Renal cortical epithelial cell (primary cell): ENCODE data around the gene RIMKLA. TPM values are rescaled to one million over a fixed set of nuclear protein-coding genes. Genes with fewer than 3 reads are reported as not detected.

ENCODE experiments used
- total RNA-seq: library from RNA; depleted of rRNA; stranded (reverse); fragments of >200 nt; gene quantifications from 2 replicates; pipeline ENCODE4 v1.2.3, GENCODE V29; 2014

Gene RIMKLA
- total RNA-seq, 1 donor from 2014 or later = 1.0 TPM

Other genes starting within 250 kb of the RIMKLA start
- gene GUCA2B, start 227.4 kb upstream of the RIMKLA start, total RNA-seq = not detected in 2 replicates
- gene GUCA2A, start 216.0 kb upstream of the RIMKLA start, total RNA-seq = not detected in 2 replicates
- gene FOXJ3, start 45.6 kb upstream of the RIMKLA start, total RNA-seq = 9.9 and 36.7 TPM in 2 replicates
- gene ZMYND12, start 75.2 kb downstream of the RIMKLA start, total RNA-seq = 0.87 and 1.3 TPM in 2 replicates
- 42.7 and 63.0 TPM in 2 replicates for gene PPCS, start 75.8 kb downstream of the RIMKLA start, total RNA-seq
- gene CCDC30, start 82.5 kb downstream of the RIMKLA start, total RNA-seq = 0.52 and 5.7 TPM in 2 replicates